Activated CD4-positive, alpha-beta T cell treated with anti-CD3 and anti-CD28 coated beads for 36 hours (primary cell): ENCODE data around the gene PPARG. TPM values are rescaled to one million over a fixed set of nuclear protein-coding genes. Genes with fewer than 3 reads are reported as not detected.
"Not testable (repeated sequence)": the region's sequence is repeated elsewhere in the genome, so short reads cannot be mapped to it uniquely, and the experiment has no call there.

ENCODE experiments used
- ATAC-seq: fragments of 200-7000 bp; cut with Tn5 transposase; one replicate; pipeline ENCODE4 v1.10.0; 2021; ENCODE audit warnings: mild to moderate bottlenecking, moderate library complexity
- CTCF ChIA-PET: fragments of 350-600 bp; sonication (Branson Sonifier 250); formaldehyde crosslinking; loops from one replicate; lab custom pipeline; 2021; ENCODE audit warnings: antibody characterized with exemption; lab: Charles Lee
- POLR2A ChIA-PET: fragments of 350-600 bp; sonication (Branson Sonifier 250); formaldehyde crosslinking; loops from one replicate; lab custom pipeline; 2021; ENCODE audit warnings: antibody characterized with exemption, inconsistent platforms; lab: Charles Lee
- DNase-seq: peaks from one replicate; pipeline ENCODE4 v3.0.0-alpha.2; 2020
- H3K27ac Mint-ChIP-seq: one replicate; pipeline ENCODE4 v1.8.0; 2021; ENCODE audit warnings: mixed read lengths
- H3K27me3 Mint-ChIP-seq: one replicate; pipeline ENCODE4 v1.8.0; 2021; ENCODE audit warnings: mixed read lengths
- H3K36me3 Mint-ChIP-seq: one replicate; pipeline ENCODE4 v1.8.0; 2021; ENCODE audit warnings: low read depth, mixed read lengths
- H3K4me1 Mint-ChIP-seq: one replicate; pipeline ENCODE4 v1.8.0; 2021; ENCODE audit warnings: mixed read lengths
- H3K4me3 Mint-ChIP-seq: one replicate; pipeline ENCODE4 v1.8.0; 2021; ENCODE audit warnings: mild to moderate bottlenecking, moderate library complexity, mixed read lengths
- H3K9me3 Mint-ChIP-seq: one replicate; pipeline ENCODE4 v1.8.0; 2021; ENCODE audit warnings: low read depth, mixed read lengths
- intact Hi-C, 2 experiments: fragments of 100-400 bp; cut with DNase I in 1 of 2; cut with micrococcal nuclease in 1 of 2; formaldehyde crosslinking; loops; one replicate each; pipeline versions ENCODE4 v1.14.2 to v1.15.1; 2022 to 2024; cut with DNase I, micrococcal nuclease
- total RNA-seq, 2 experiments: library from RNA; stranded (reverse); gene quantifications; one replicate each; pipeline ENCODE4 v1.2.3, GENCODE V29; 2021

The PPARG gene
- total RNA-seq, 2 experiments from 2014 or later = 1.1 TPM

- POLR2A ChIA-PET = no interaction called here
- H3K27ac Mint-ChIP-seq = no peak overlapping the region
- intact Hi-C loops = no loop called here
- H3K9me3 Mint-ChIP-seq = no peaks in the 10 kb centered on the region
- DNase-seq = no peak
- H3K4me1 Mint-ChIP-seq = peaks cover 22% of the 10 kb centered on the region
- CTCF ChIA-PET = no interaction called here
- H3K4me3 Mint-ChIP-seq = no peak overlapping the region
- H3K36me3 Mint-ChIP-seq = no peaks in the 10 kb centered on the region
- no peak for ATAC-seq
- peaks cover 10% of the 10 kb centered on the region for H3K27me3 Mint-ChIP-seq
These were observed 94.3 kb downstream of the PPARG start for GRCh38 chr3:12383218-12383617.

- POLR2A ChIA-PET = no interaction called here
- Mint-ChIP-seq H3K4me1 (peaks cover 19% of the 10 kb centered on the region), H3K9me3 (no peaks in the 10 kb centered on the region), H3K4me3 (no peak overlapping the region), H3K27ac (no peak overlapping the region), H3K27me3 (peaks cover 13% of the 10 kb centered on the region), H3K36me3 (no peaks in the 10 kb centered on the region)
- CTCF ChIA-PET = interaction anchor here (1.2 kb wide), 1 partner anchor 95 kb away, joined by 5 read pairs; no protein-coding TSS in a partner anchor
- DNase-seq = no peak
- peak; percentile 69 for ATAC-seq
- intact Hi-C loops = no loop called here
These were observed 95.8 kb downstream of the PPARG start for GRCh38 chr3:12384451-12385233.

GRCh38 chr3:12386514-12387291 lies 97.8 kb downstream of the PPARG start:
- ATAC-seq, CTCF ChIA-PET, intact Hi-C loops, POLR2A ChIA-PET, H3K4me3 Mint-ChIP-seq, DNase-seq, H3K36me3 Mint-ChIP-seq, H3K27ac Mint-ChIP-seq, H3K9me3 Mint-ChIP-seq: not testable (repeated sequence)
- Mint-ChIP-seq H3K27me3 (peaks cover 17% of the 10 kb centered on the region), H3K4me1 (peaks cover 12% of the 10 kb centered on the region)

- ChIA-PET POLR2A (no interaction called here), CTCF (no interaction called here)
- H3K36me3 Mint-ChIP-seq = no peaks in the 10 kb centered on the region
- peaks cover 21% of the 10 kb centered on the region for H3K27me3 Mint-ChIP-seq
- no peaks in the 10 kb centered on the region for H3K9me3 Mint-ChIP-seq
- intact Hi-C loops = no loop called here
- ATAC-seq (no peak), DNase-seq (no peak)
- no peak overlapping the region for H3K4me3 Mint-ChIP-seq
- H3K27ac Mint-ChIP-seq = no peak overlapping the region
- H3K4me1 Mint-ChIP-seq = peaks cover 12% of the 10 kb centered on the region
These were observed 99.3 kb downstream of the PPARG start for GRCh38 chr3:12388185-12388584.

GRCh38 chr3:12392101-12392878 lies 103.4 kb downstream of the PPARG start:
- no peaks in the 10 kb centered on the region for H3K36me3 Mint-ChIP-seq
- ChIA-PET CTCF (no interaction called here), POLR2A (interaction anchor here (0.6 kb wide), 1 partner anchor 87 kb away, joined by 7 read pairs; no protein-coding TSS in a partner anchor)
- peaks cover 15% of the 10 kb centered on the region for H3K27me3 Mint-ChIP-seq
- DNase-seq (no peak), ATAC-seq (no peak)
- intact Hi-C loops = no loop called here
- no peak overlapping the region for H3K27ac Mint-ChIP-seq
- H3K4me1 Mint-ChIP-seq = peaks cover 25% of the 10 kb centered on the region
- H3K4me3 Mint-ChIP-seq = no peak overlapping the region
- no peaks in the 10 kb centered on the region for H3K9me3 Mint-ChIP-seq

- CTCF ChIA-PET = interaction anchor here (1.2 kb wide), 1 partner anchor 274 kb away, joined by 4 read pairs; no protein-coding TSS in a partner anchor
- peaks cover 22% of the 10 kb centered on the region for H3K4me1 Mint-ChIP-seq
These were observed 105.0 kb downstream of the PPARG start for GRCh38 chr3:12393894-12394293.

GRCh38 chr3:12394569-12395271 lies 105.8 kb downstream of the PPARG start:
- DNase-seq = no peak
- ChIA-PET CTCF (interaction anchor here (1.0 to 2.2 kb wide), 5 partner anchors 13 to 275 kb away, joined by 3 to 9 read pairs (median 4); no protein-coding TSS in a partner anchor), POLR2A (no interaction called here)
- H3K27ac Mint-ChIP-seq = no peak overlapping the region
- H3K36me3 Mint-ChIP-seq = no peaks in the 10 kb centered on the region
- H3K4me3 Mint-ChIP-seq = peak overlapping the region; percentile 23
- peak; percentile 2 for ATAC-seq
- peaks cover 25% of the 10 kb centered on the region for H3K27me3 Mint-ChIP-seq
- no peaks in the 10 kb centered on the region for H3K9me3 Mint-ChIP-seq
- H3K4me1 Mint-ChIP-seq = peaks cover 22% of the 10 kb centered on the region
- intact Hi-C loops = loop anchor here (1.0 to 2.0 kb wide), 6 partner anchors 21 to 200 kb away; no protein-coding TSS in a partner anchor

More at GRCh38 chr3:12393894-12394293, 105.0 kb downstream of the PPARG start:
- H3K27me3 Mint-ChIP-seq = peaks cover 24% of the 10 kb centered on the region
- H3K27ac Mint-ChIP-seq = no peak overlapping the region
- intact Hi-C loops = loop anchor here in 1 of 2 experiments (2.0 kb wide), 1 partner anchor 47 kb away; no protein-coding TSS in a partner anchor
- H3K4me3 Mint-ChIP-seq = no peak overlapping the region
- ATAC-seq (no peak), DNase-seq (no peak)
- no peaks in the 10 kb centered on the region for H3K9me3 Mint-ChIP-seq
- H3K36me3 Mint-ChIP-seq = no peaks in the 10 kb centered on the region
- POLR2A ChIA-PET = no interaction called here

- Mint-ChIP-seq H3K27me3 (peaks cover 25% of the 10 kb centered on the region), H3K36me3 (no peaks in the 10 kb centered on the region), H3K9me3 (no peaks in the 10 kb centered on the region), H3K27ac (peak overlapping the region; percentile 34), H3K4me1 (peaks cover 24% of the 10 kb centered on the region), H3K4me3 (peak overlapping the region; percentile 23)
- DNase-seq (peak; percentile 43), ATAC-seq (peak; percentile 96)
- ChIA-PET POLR2A (interaction anchor here (0.6 to 1.0 kb wide), 3 partner anchors 26 to 440 kb away, joined by 3 read pairs; no protein-coding TSS in a partner anchor), CTCF (interaction anchor here (1.0 to 2.2 kb wide), 5 partner anchors 12 to 219 kb away, joined by 3 to 9 read pairs (median 5); no protein-coding TSS in a partner anchor)
- intact Hi-C loops = loop anchor here (1.0 to 2.0 kb wide), 6 partner anchors 20 to 201 kb away; no protein-coding TSS in a partner anchor
These were observed 106.6 kb downstream of the PPARG start for GRCh38 chr3:12395349-12396012.

GRCh38 chr3:12396471-12396870 lies 107.6 kb downstream of the PPARG start:
- no peak overlapping the region for H3K4me3 Mint-ChIP-seq
- intact Hi-C loops = no loop called here
- H3K9me3 Mint-ChIP-seq = no peaks in the 10 kb centered on the region
- no peak for ATAC-seq
- ChIA-PET POLR2A (no interaction called here), CTCF (interaction anchor here (0.7 to 2.2 kb wide), 5 partner anchors 11 to 208 kb away, joined by 3 to 9 read pairs (median 5); no protein-coding TSS in a partner anchor)
- DNase-seq = no peak
- peaks cover 33% of the 10 kb centered on the region for H3K4me1 Mint-ChIP-seq
- H3K36me3 Mint-ChIP-seq = no peaks in the 10 kb centered on the region
- no peak overlapping the region for H3K27ac Mint-ChIP-seq
- peaks cover 21% of the 10 kb centered on the region for H3K27me3 Mint-ChIP-seq

- Mint-ChIP-seq H3K9me3 (no peaks in the 10 kb centered on the region), H3K4me3 (no peak overlapping the region), H3K27me3 (peaks cover 19% of the 10 kb centered on the region), H3K4me1 (peaks cover 28% of the 10 kb centered on the region), H3K27ac (no peak overlapping the region), H3K36me3 (no peaks in the 10 kb centered on the region)
- CTCF ChIA-PET = interaction anchor here (1.5 kb wide), 1 partner anchor 72 kb away, joined by 4 read pairs; no protein-coding TSS in a partner anchor
- DNase-seq = no peak
- POLR2A ChIA-PET = no interaction called here
- ATAC-seq = no peak
- intact Hi-C loops = no loop called here
These were observed 110.4 kb downstream of the PPARG start for GRCh38 chr3:12399226-12399625.
